HG03460 (cell line): ENCODE measurements around the gene ECHDC3.

ENCODE experiments used
- ATAC-seq: cut with Tn5 transposase; IDR thresholded peaks from one replicate; pipeline ENCODE4 v1.9.1; 2021; ENCODE audit not compliant: unreplicated experiment

Gene ECHDC3

DNA sequence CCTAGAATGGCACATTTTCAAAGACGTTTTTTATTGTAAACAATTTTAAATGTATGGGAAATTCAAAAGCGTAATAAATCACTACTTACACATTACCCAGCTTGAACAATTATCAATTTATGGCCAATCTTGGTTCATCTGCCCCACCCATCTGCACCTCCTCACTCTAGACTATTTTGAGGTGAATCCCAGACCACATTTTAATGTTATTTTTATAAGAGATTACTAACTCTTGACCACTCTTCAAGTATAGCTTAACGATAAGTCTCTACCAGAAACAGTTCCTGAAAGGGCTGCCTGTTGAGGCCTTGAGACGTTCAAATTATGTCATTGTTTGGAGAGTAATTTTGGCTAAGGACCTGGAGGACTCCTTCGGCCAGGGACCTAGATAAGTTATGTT lies 33.2 kb downstream of the ECHDC3 start:
- no peak for ATAC-seq

DNA sequence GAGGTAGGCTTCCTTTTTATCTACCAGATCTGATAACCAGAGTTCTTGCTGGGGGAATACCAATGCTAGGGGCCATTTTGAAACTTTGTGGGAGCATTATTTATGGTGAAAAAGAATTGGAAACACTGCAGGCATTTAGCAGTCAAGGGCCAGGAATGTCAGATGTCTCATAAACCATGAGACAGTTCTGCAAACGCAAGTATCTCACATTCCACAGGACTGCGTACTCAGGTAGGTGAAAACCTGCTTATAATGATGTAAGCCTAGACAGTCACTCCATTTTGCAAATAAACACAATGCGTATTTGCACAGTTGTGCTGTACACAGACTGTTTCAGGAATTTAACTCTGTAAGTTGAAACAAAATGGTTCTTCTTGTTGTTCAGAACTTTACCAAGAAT lies 33.9 kb downstream of the ECHDC3 start:
- no peak for ATAC-seq

DNA sequence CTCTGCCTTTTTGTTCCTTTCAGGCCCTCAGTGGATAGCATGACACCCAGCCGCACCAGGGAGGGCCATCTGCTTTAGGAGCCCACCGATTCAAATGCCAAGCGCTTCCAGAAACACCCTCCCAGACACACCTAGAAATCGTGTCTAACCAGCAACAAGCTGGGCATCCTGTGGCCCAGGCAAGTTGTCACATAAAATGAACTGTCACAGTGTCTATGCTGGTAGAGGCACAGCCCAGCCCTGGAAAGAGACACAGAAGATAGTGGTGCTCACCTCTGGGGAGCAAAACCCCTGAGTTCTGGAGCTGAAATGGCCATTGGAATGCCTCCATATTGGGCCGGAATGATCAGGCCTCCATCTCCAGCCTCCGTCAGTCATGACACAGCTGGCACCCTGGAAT lies 38.9 kb downstream of the ECHDC3 start:
- no peak for ATAC-seq

DNA sequence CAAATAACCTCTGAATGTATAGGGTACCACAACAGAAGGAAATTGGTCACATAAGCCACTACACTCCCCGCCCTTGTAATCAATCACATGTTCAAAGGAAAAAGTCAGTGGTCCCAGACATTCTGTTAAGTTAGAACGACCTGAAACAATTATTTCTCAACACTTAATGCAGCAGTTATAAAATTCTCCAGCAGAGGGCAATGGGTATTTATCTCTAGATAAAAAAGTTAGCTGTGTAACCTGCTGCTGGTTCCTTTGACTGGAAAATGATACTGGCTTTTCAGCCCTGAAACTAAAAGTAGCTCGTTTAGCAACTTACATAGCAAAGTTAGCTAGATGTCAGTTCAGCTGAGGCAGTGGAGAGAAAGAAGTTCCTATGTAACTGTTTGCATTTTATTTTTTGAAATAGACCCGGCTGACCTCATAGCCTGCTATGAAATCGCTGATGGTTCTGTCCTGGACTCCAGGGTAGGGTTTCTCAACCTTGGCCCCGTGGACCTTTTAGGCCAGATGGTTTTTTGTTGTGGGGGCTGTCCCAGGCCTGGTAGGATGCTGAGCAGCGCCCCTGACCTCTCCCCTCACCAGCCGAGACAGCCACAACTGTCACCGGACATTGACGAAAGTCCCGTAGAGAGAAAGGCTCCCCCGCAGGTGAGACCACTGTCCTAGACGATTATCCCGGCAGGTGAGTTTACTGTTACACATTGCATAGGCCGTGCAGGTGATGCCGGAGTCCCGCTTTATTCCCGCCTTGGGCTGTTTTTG lies 40.8 kb downstream of the ECHDC3 start:
- no peak for ATAC-seq

DNA sequence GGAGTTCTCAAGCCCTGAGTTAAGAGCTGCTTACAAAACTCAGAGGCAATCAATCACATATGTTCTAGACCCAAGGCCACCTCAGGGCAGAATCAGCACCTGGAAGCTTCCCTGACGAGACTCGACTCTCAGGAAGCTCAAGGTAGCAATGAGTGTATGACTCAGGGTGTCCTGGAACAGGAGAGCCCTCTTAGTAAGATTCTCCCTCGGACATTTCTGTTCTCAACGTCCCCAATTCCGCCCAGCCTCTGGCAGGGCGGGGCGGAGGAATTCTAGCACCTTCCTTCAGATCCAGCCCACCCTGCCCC lies 41.3 kb downstream of the ECHDC3 start:
- no peak for ATAC-seq

DNA sequence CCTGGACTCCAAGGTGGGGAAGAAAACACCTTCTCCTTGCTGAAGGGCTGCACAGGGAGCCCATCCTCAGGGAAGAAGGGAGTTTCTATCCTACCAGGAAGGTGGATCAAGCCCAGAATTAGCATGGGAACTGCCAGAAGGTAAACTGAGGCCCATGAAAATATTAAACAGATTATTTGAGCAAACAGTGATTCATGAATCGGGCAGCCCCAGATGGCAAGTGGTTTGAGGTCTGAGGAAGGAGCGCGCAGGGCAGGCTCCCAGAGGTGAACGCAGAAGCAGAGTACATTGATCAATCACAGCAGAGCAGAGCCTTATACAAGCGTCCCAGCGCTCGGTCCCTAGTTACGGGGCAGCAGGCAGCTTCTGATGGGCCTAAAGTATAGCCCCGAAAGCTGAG lies 45.2 kb downstream of the ECHDC3 start:
- ATAC-seq: no peak

DNA sequence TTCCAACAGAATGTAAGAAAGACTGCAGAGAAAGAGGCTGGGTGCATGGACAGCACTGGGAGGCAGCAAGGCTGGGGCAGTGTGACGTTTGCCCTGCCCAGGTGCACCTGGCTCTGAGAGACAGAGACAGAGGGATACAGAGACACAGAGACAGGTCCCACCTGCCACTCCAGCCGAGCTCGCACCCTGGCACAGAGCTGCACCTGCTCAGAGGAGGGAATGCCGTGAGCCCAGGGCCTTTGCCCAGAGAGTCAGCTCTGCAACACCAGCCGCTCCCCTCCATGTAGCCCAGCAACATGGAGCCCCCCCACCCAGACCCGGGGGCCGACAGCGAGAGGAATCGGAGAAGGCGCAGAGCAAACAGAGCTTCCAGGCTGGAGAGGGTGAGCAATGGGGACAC lies 45.7 kb downstream of the ECHDC3 start:
- no peak for ATAC-seq

DNA sequence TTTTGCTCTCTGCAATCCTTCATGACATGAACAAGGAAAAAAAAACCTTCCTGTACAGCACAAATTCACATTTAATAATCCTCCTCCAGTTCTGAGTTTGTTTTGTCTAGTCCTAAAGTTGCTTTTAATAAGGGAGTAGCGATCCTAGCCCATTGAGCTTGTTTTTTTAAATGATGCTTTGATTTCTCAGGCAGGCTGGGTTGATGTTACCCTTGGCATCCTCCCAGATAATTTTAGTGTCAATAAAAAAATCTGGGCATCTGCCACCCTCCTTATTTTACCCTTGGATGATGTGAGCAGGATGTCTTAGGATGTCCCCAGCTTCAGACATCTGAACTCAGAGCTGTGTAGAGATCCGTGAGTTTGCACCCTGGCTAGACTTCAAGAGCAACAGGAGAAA lies 47.1 kb downstream of the ECHDC3 start:
- ATAC-seq: no peak

DNA sequence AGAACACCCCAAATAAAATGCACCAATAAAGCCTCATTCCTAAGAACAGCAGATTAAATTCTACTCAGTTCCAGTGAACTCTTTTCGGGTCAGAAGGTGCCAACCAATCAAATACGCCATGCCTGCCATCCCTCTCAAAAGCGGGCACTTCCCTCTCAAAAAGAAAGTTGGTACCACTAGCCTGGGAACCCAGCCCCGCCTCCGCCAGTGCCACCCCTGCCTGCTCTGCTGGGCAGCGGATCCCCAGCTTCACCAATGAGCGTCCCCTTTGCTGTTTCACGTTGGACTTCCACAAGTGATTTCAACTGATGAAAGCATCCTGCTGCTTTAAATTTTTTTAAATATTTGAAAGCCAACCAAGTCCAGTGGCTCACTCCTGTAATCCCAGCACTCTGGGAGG lies 47.8 kb downstream of the ECHDC3 start:
- no peak for ATAC-seq

DNA sequence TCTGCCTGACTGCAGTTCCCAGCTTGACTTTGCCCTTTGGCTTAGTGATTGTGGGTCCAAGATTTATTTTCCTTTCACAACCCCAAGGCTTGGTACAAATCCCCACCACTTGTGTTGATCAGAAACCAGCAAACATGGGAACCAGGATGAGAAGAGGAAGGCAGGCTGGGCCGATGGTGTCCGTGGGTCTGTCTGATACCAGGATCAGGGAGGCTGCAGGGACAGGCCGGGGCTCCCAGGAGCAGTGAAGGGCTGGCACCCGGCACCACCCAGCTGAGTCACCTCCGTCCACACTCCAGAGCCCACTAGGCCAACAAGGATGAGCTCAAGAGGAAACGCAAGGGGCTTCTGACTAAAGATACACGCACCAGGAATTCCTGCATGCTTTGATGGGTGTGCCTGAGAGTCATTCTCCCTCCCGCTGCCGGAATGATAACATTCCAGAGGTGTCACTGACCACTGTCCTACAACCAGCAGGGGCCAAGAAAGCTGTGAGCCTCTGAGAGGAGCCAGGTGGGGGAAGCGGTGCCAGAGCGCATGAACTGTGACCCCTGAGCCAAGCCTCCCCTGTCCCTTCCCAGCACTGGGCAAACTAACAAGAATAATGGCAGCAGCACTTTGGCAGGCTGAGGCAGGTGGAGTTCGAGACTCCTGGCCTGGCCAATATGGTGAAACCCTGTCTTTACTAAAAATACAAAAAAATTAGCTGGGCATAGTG lies 51.7 kb downstream of the ECHDC3 start:
- no peak for ATAC-seq

DNA sequence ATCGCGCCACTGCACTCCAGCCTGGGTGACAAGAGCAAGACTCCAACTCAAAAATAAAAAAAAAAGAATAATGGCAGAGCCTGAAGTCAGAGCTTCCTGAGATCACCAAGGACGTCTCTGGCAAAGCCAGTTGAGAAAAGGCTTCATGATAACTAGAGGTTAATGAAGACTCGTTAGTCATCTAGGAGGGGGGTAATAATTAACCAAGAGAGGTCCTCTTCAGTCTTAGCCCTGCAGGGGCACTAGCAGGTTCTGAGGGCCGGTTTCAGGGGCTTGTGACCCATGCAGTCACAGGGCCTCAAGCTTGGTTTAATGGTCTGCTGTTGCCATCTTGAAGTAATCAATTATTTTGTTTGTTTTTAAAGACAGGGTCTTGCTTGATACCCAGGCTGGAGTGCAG lies 52.4 kb downstream of the ECHDC3 start:
- ATAC-seq: no peak

DNA sequence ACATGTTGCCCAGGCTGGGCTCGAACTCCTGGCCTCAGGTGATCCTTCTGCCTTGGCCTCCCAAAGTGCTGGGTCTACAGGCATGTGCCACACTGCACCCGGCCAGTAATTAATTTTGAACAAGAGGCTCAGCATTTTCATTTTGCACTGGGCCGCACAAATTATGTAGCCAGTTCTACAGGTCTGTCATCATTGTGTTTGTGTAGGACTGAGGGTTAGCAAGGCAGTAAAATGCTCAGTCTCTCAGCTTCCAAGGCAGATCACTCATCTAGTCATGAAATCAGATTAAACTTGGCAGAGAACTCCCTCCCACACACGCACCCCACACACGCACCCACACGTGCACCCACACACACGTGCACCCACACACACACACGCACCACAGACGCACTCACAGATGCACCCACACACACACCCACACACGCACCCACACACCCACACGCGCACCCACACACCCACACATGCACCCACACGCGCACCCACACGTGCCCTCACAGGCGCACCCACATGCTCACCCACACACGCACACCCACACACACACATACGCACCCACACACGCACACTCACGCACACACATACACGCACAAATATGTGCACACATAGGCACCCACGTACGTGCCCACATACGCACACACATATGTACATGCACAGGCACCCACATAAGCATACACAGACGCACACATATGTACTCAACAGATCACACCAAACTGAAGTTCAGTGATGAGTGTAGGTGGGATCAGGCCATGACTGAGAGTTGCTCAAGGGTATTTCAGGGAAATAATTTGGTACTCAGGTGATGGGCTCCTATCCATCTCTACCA lies 53.1 kb downstream of the ECHDC3 start:
- ATAC-seq: no peak

DNA sequence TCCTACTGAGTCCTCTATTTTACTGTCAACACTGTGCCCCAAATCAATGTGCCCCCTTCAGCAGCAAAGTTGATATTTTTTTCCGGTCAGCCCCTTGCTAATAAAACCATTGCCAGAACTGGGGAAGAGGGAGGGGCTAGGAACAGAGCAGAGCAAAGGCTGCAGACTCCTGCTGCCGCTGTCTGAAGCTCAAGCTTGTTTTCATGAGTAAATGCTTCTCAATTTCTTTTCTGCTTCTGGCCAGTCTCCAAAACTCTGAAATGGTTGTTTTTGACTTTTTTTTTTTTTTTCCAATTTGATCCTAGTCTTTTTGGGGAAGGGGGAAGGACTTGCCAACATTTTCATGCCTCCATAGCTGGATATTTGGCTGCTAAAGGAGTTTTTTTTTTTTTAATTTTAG lies 54.3 kb downstream of the ECHDC3 start:
- no peak for ATAC-seq

DNA sequence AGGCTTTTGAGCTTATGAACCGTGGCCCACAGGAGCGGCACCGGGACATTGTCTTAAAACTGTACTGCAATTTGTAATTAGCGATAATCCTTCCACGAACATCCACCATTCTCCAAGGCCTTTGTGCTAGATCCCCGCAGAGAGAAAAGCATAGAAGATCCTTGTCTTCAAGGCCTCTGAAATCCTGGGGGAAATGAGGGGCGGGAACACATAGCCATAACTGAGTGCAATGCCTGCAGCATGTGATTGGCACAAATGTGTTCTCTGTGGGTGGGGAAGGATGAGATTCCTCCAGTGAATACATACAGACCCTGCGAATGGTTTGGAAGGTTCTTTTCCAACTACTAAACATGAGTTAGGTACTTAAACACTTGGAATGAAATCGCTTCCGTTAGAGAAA lies 55.1 kb downstream of the ECHDC3 start:
- no peak for ATAC-seq

DNA sequence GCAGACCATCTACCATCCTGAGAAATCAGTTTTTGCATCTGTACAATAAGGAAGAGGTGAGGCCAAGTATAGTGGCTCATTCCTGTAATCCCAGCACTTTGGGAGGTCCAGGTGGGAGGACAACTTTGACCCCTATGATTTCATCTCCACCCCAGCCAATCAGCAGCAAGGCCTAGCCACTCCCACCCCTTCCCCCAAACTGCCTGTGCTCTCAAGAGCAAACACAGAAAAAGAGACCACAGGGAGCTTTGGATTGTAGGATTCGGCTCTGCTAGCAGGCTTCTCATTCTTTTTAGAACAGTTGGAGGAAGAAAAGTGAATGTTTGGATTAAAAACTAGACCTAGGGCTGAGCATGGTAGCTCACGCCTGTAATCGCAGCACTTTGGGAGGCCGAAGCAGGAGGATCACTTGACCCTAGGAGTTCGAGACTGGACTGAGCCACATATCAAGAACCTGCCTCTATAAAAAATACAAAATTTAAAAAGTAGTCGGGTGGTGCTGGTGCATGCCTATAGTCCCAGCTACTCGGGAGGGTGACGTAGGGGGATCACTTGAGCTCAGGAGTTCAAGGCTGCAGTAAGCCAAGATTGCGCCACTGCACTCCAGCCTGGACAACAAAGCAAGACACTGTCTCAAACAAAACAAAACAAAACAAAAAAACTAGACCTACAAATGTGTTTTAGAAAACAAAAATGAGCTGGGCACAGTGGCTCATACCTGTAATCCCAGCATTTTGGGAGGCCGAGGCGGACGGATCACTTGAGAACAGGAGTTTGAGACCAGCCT lies 55.9 kb downstream of the ECHDC3 start:
- ATAC-seq: no peak

DNA sequence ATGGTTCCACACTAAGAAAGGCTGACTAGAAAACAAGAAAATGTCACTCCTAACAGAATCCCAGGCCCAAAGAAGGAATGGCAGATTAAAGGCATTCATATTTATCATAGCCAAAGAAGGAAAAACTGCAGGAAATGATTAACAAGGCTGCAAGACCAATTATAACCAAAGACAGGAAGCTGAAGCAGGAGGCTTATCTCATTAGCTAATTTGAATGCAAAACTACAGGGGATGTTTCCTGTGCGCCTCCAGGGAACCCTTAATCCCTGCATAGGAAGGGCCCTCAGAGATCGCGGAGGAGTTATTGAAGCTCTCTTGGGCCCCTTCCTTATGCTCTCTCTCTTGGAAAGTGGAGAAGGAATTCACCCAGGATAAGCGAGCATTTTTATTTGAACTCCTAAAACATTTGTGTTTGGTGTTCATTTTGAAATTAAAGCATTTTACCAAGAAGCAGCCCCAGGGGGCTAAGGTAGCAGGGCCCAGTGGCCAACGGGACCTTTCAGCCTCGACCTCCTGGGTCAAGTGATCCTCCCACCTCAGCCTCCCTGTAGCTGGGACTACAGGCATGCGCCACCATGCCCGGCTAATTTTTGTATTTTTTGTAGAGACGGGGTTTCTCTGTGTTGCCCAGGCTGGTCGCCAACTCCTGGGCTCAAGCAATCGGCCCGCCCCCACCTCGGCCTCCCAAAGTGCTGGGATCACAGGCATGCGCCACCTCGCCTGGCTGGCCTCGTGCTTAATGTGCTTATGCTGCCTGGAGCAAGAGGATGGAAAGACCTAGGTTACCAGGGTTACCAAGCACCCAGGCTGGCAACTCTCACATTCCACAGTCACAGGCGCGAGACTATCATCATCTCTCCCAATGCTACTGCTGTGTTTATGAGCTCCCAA lies 56.9 kb downstream of the ECHDC3 start:
- ATAC-seq: no peak

DNA sequence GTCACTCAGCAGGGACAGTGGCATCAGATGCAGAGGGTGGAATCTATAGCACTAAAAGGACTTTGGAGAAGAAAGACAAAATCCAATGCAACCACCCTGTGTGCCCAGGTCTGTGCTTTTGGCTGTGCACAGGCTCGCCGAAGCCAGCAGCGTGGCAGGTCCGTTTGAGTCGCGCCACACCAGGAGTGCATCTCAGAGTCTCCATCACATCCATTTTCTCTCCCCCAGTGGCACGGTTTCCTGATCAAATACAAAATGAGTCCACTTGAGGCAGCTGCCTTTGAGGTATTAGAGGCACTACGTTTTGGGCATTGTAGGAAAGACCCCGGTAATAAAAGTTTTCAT lies 57.5 kb downstream of the ECHDC3 start:
- ATAC-seq: no peak

DNA sequence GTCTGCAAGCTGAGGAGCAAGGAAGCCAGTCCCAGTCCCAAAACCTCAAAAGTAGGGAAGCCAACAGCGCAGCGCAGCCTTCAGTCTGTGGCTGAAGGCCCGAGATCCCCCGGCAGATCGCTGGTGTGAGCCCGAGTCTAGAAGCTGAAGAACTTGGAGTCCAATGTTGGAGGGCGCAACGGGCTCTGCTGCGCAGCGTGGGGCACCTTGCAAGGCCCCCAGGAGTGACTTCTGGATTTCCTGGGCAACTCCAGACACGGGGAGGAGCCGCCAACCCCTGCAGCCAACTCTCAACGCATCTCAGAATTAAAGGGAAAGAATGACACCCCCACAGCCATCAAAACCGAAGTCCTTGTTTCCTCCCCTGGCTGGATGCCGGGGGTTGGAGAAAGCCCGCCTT lies 62.2 kb downstream of the ECHDC3 start:
- ATAC-seq: no peak

DNA sequence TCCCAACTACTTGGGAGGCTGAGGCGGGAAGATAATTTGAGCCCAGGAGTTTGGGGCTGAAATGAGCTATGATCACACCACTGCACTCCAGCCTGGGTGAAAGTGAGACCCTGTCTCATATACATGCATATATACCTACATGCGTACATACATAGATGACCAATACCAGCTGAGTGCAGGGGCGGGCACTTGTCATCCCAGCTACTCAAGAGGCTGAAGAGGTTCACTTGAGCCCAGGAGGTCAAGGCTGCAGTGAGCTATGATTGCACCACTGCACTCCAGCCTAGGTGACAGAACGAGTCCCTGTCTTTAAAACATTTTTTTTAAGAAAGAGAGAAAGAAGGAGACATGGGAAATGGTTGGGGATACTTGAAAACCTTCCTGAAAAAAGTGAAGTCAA lies 63.6 kb downstream of the ECHDC3 start:
- ATAC-seq: no peak

DNA sequence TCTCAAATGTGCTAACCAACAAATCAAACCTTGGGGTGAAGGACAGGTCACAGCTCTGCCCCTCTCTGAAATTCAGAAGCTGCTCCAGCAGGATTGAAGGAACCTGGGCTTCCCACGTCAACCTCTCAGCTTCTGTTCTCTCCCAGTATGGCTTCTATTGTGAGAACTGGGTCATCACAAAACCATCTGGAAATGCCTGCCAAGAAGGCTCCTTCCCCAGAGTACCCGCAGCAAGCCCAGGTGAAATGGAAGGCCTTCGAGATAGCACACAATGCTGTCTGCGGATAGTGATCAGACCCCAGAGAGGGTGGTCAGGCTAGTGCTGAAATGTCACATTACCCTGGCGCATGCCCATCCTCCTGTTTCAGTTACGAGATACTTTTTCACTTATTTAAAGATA lies 64.5 kb downstream of the ECHDC3 start:
- ATAC-seq: no peak
